Measurements from ENCODE around the gene SPAG6. TPM values are rescaled to one million over a fixed set of nuclear protein-coding genes. Genes with fewer than 3 reads are reported as not detected.
A peak's percentile ranks its signal among the peaks of the same experiment; 100 is the strongest.

The SPAG6 gene
- total and polyA plus RNA-seq, 9 of the 15 experiments (the other 6 are each of a cell fraction or from before 2014, with no cell fraction given): 3.5 to 23.1 (median 11.8) TPM

DNA sequence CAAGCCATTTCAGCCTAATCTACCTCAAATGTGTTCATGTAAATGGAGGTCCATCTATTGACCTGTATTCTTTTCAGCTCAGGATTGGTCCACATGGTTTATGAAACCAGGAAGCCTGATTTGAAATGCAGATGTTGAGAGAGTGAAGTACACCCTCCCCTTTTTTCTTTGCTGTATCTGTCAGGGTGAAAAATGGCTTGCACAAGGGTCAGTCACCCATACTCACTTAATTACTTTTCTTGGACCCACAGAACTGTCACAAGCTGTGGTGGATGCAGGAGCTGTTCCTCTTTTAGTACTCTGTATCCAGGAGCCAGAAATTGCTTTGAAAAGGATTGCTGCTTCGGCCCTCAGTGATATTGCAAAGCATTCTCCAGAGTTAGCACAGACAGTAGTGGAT lies 41.2 kb downstream of the SPAG6 start (continued):
- TF ChIP-seq CEBPG (CRISPR knock-in tag; IDR thresholded peaks at IDR 0.05) (0 out of 2 replicates have a peak, but pooled peaks have one; percentile 11), CEBPG (tag; conservative IDR thresholded peaks at IDR 0.05 in 1 of 2, IDR thresholded peaks at IDR 0.05 in 1 of 2) (no peak), TRIM24 (IDR thresholded peaks at IDR 0.05) (no peak), RCOR1 (IDR thresholded peaks at IDR 0.05; ENCODE audit: borderline replicate concordance in 1 of 2, low read depth in 2 of 2, low read length in 2 of 2) (0 out of 4 replicates have a peak, but pooled peaks of 1 of the 2 experiments have one; percentile 36), ZNF311 (CRISPR knock-in tag; IDR thresholded peaks at IDR 0.05) (no peak), ZNF197 (CRISPR knock-in tag; IDR thresholded peaks at IDR 0.05; ENCODE audit: low read depth) (0 out of 2 replicates have a peak, but pooled peaks have one; percentile 32), CC2D1A (IDR thresholded peaks at IDR 0.05) (peak; percentile 26; the same call in 1 of the 2 replicates), HMBOX1 (IDR thresholded peaks at IDR 0.05) (peak; percentile 40; the same call in 1 of the 2 replicates), LARP7 (IDR thresholded peaks at IDR 0.05) (no peak), EP300 (IDR thresholded peaks at IDR 0.05; ENCODE audit: low read length) (0 out of 2 replicates have a peak, but pooled peaks have one; percentile 20), MAX (CRISPR knock-in tag; IDR thresholded peaks at IDR 0.05) (no peak), ELF4 (CRISPR knock-in tag; IDR thresholded peaks at IDR 0.05) (no peak), CTBP1 (IDR thresholded peaks at IDR 0.05; ENCODE audit: borderline replicate concordance) (peak; percentile 41; the same call in 1 of the 2 replicates), SPI1 (IDR thresholded peaks at IDR 0.05; ENCODE audit: borderline replicate concordance, low read depth, low read length) (peak; percentile 92), ELF1 (tag; IDR thresholded peaks at IDR 0.05) (peak; percentile 59; the same call in 1 of the 2 replicates), PKNOX1 (IDR thresholded peaks at IDR 0.05) (peak; percentile 93), CHAMP1 (IDR thresholded peaks at IDR 0.05) (no peak), HMGXB4 (CRISPR knock-in tag; IDR thresholded peaks at IDR 0.05) (no peak), FOXM1 (IDR thresholded peaks at IDR 0.05; ENCODE audit: low read depth) (peak; percentile 65; the same call in 1 of the 2 replicates), FOXM1 (CRISPR knock-in tag; IDR thresholded peaks at IDR 0.05; ENCODE audit: low read depth) (no peak), PML (IDR thresholded peaks at IDR 0.05; ENCODE audit: low read length) (peak; percentile 27; the same call in 1 of the 2 replicates)
